Esophagus squamous epithelium (tissue), 5 donors: ENCODE measurements around the gene IGDCC3. TPM values are rescaled to one million over a fixed set of nuclear protein-coding genes. Genes with fewer than 3 reads are reported as not detected.

ENCODE experiments used
- DNase-seq: peaks from one replicate; lab custom pipeline; 2025; lab: John Stamatoyannopoulos, UW
- H3K27ac ChIP-seq, 4 donors: fragments of 200-600 bp; sonication (generic); one replicate each; pipeline ENCODE4 v1.5.1; 2016 to 2019; ENCODE audit warnings: mild to moderate bottlenecking in 1 of 4
- H3K27me3 ChIP-seq, 4 donors: fragments of 200-600 bp; sonication (generic); 1 replicate in 3 of 4; 2 replicates in 1 of 4; pipeline versions ENCODE4 v1.5.1 to v1.6.0; 2017 to 2021; ENCODE audit warnings: antibody characterized with exemption in 1 of 4
- H3K36me3 ChIP-seq, 3 donors: fragments of 200-600 bp; sonication (generic); one replicate each; pipeline ENCODE4 v1.5.1; 2016 to 2019
- H3K4me1 ChIP-seq, 3 donors: fragments of 200-600 bp; sonication (generic); one replicate each; pipeline ENCODE4 v1.5.1; 2017 to 2019
- H3K4me3 ChIP-seq, 4 donors: fragments of 200-600 bp; sonication (generic); 1 replicate in 3 of 4; 2 replicates in 1 of 4; pipeline ENCODE4 v1.5.1; 2016 to 2019; ENCODE audit warnings: mild to moderate bottlenecking in 2 of 4, moderate library complexity in 1 of 4
- H3K9me3 ChIP-seq, 3 donors: fragments of 200-600 bp; sonication (generic); one replicate each; pipeline ENCODE4 v1.5.1; 2016 to 2019
- CTCF ChIP-seq, 6 experiments: fragments of 450-650 bp in 4 of 6; fragments of 200-600 bp in 2 of 6; sonication (generic) in 2 of 6; IDR thresholded peaks; one replicate each; pipeline ENCODE4 v1.5.1; 2016 to 2019; ENCODE audit warnings: antibody characterized with exemption in 6 of 6, mild to moderate bottlenecking in 4 of 6, moderate library complexity in 4 of 6
- POLR2A ChIP-seq, 4 donors: fragments of 450-650 bp; IDR thresholded peaks; one replicate each; pipeline ENCODE4 v1.6.1; 2017; ENCODE audit warnings: antibody characterized with exemption in 4 of 4, mild to moderate bottlenecking in 4 of 4, moderate library complexity in 3 of 4
- WGBS, 2 donors: methylation state at CpG; one replicate each; pipeline ENCODE4 v1.1.5; 2018; 5-methylcytosine and 5-hydroxymethylcytosine counted together
- intact Hi-C: fragments of 100-400 bp; cut with DNase I; formaldehyde crosslinking; loops from one replicate; pipeline ENCODE4 v1.15.0; 2022
- total RNA-seq, 4 donors: library from RNA; depleted of rRNA; stranded (reverse); fragments of >200 nt; gene quantifications; one replicate each; pipeline ENCODE4 v1.1.0, GENCODE V29; 2016
- donor health status: DM: yes; HTN: yes; CAD: no.

IGDCC3 gene
- total RNA-seq, 4 donors from 2014 or later: not detected

- H3K4me3 ChIP-seq: no peak overlapping the region
- WGBS, 2 donors: 67% methylated on average over 4 of the region's 6 CpGs; no CpG with 5 or more reads in 1 of the 2 donors
- peaks cover 0 to 53% (median under 1%) of the 10 kb centered on the region in 4 donors for H3K27me3 ChIP-seq
- peaks cover 16 to 23% (median 16%) of the 10 kb centered on the region in 3 donors for H3K4me1 ChIP-seq
- no peak overlapping the region for H3K27ac ChIP-seq
- H3K36me3 ChIP-seq: no peaks in the 10 kb centered on the region
- TF ChIP-seq POLR2A (IDR thresholded peaks at IDR 0.05) (no peak), CTCF (IDR thresholded peaks at IDR 0.05) (no peak)
- intact Hi-C loops: no loop called here
- H3K9me3 ChIP-seq: no peaks in the 10 kb centered on the region
- DNase-seq: no peak
Measured at GRCh38 chr15:65383991-65384390, 6.2 kb upstream of the IGDCC3 start.

- H3K36me3 ChIP-seq: no peaks in the 10 kb centered on the region
- peaks cover 16 to 24% (median 16%) of the 10 kb centered on the region in 3 donors for H3K4me1 ChIP-seq
- peaks cover 0 to 53% (median 2%) of the 10 kb centered on the region in 4 donors for H3K27me3 ChIP-seq
- intact Hi-C loops: no loop called here
- H3K27ac ChIP-seq: no peak overlapping the region
- no peak overlapping the region for H3K4me3 ChIP-seq
- H3K9me3 ChIP-seq: no peaks in the 10 kb centered on the region
- no peak for TF ChIP-seq POLR2A (IDR thresholded peaks at IDR 0.05)
- TF ChIP-seq CTCF (IDR thresholded peaks at IDR 0.05): no peak
- DNase-seq: no peak
- WGBS, 2 donors: 68 to 77% methylated on average over 5 of the region's 5 CpGs
Measured at GRCh38 chr15:65383456-65383855, 5.7 kb upstream of the IGDCC3 start.

GRCh38 chr15:65382921-65383320 is 5.1 kb upstream of the IGDCC3 start:
- no peak for TF ChIP-seq CTCF (IDR thresholded peaks at IDR 0.05)
- no peak for TF ChIP-seq POLR2A (IDR thresholded peaks at IDR 0.05)
- H3K9me3 ChIP-seq: no peaks in the 10 kb centered on the region
- H3K27me3 ChIP-seq: peaks cover 0 to 58% (median 4%) of the 10 kb centered on the region in 4 donors
- no peak overlapping the region for H3K4me3 ChIP-seq
- no peak for DNase-seq
- H3K27ac ChIP-seq: no peak overlapping the region
- WGBS, 2 donors: 83 to 89% methylated on average over 7 of the region's 9 CpGs
- peaks cover 19 to 30% (median 20%) of the 10 kb centered on the region in 3 donors for H3K4me1 ChIP-seq
- no peaks in the 10 kb centered on the region for H3K36me3 ChIP-seq
- intact Hi-C loops: no loop called here

GRCh38 chr15:65382146-65382491 is 4.3 kb upstream of the IGDCC3 start:
- Histone ChIP-seq H3K4me1 (peaks cover 21 to 36% (median 23%) of the 10 kb centered on the region in 3 donors), H3K9me3 (no peaks in the 10 kb centered on the region), H3K36me3 (no peaks in the 10 kb centered on the region), H3K4me3 (no peak overlapping the region), H3K27ac (no peak overlapping the region), H3K27me3 (peaks cover 0 to 66% (median 5%) of the 10 kb centered on the region in 4 donors)
- TF ChIP-seq POLR2A (IDR thresholded peaks at IDR 0.05): no peak
- TF ChIP-seq CTCF (IDR thresholded peaks at IDR 0.05): no peak
- intact Hi-C loops: no loop called here
- 61 to 66% methylated on average over 6 of the region's 6 CpGs for WGBS, 2 donors
- DNase-seq: no peak

- Histone ChIP-seq H3K36me3 (no peaks in the 10 kb centered on the region), H3K9me3 (no peaks in the 10 kb centered on the region), H3K27me3 (peaks cover 0 to 72% (median 5%) of the 10 kb centered on the region in 4 donors), H3K27ac (no peak overlapping the region), H3K4me3 (no peak overlapping the region), H3K4me1 (peaks cover 23 to 42% (median 27%) of the 10 kb centered on the region in 3 donors)
- WGBS, 2 donors: 55 to 56% methylated on average over 1 of the region's 1 CpG
- no peak for DNase-seq
- TF ChIP-seq POLR2A (IDR thresholded peaks at IDR 0.05) (no peak), CTCF (IDR thresholded peaks at IDR 0.05) (no peak)
- intact Hi-C loops: no loop called here
Measured at GRCh38 chr15:65381445-65382145, 3.8 kb upstream of the IGDCC3 start.
